GM23338 (cell line): ENCODE results near the gene ASZ1. TPM values are rescaled to one million over a fixed set of nuclear protein-coding genes. Genes with fewer than 3 reads are reported as not detected.
"Not testable (repeated sequence)": the region's sequence is repeated elsewhere in the genome, so short reads cannot be mapped to it uniquely, and the experiment has no call there.

Experiments used
- ATAC-seq: fragments of 200-7000 bp; cut with Tn5 transposase; 3 replicates; pipeline ENCODE4 v1.9.1; 2020
- DNase-seq: peaks from one replicate; pipeline ENCODE4 v3.0.0-alpha.2; 2015; ENCODE audit warnings: low spot score
- H2AFZ ChIP-seq: fragments of 200-600 bp; sonication (generic); 2 replicates; pipeline ENCODE4 v1.8.0; 2016; ENCODE audit warnings: antibody characterized with exemption, mild to moderate bottlenecking, moderate library complexity
- H3F3A ChIP-seq: fragments of 200-600 bp; sonication (generic); replicated peaks from 2 replicates; pipeline ENCODE4 v1.8.0; 2017; ENCODE audit warnings: antibody characterized with exemption, mixed run types, low read depth
- H3K27ac ChIP-seq: fragments of 200-600 bp; sonication (generic); 2 replicates; pipeline ENCODE4 v1.6.1; 2016; ENCODE audit warnings: low read depth
- H3K27me3 ChIP-seq: fragments of 200-600 bp; sonication (generic); 2 replicates; pipeline ENCODE4 v1.8.0; 2016; ENCODE audit warnings: mild to moderate bottlenecking, mixed run types, moderate library complexity; ENCODE audit not compliant: insufficient read depth
- H3K36me3 ChIP-seq: fragments of 200-600 bp; sonication (generic); 2 replicates; pipeline ENCODE4 v1.8.0; 2016; ENCODE audit warnings: mild to moderate bottlenecking; ENCODE audit not compliant: insufficient read depth
- H3K4me1 ChIP-seq: fragments of 200-600 bp; sonication (generic); 2 replicates; pipeline ENCODE4 v1.8.0; 2016; ENCODE audit warnings: mild to moderate bottlenecking, moderate library complexity; ENCODE audit not compliant: insufficient read depth
- H3K4me2 ChIP-seq: fragments of 200-600 bp; sonication (generic); 2 replicates; pipeline ENCODE4 v1.7.1; 2017; ENCODE audit warnings: mixed run types
- H3K4me3 ChIP-seq: fragments of 200-600 bp; sonication (generic); 2 replicates; pipeline ENCODE4 v1.6.1; 2016; ENCODE audit warnings: mixed run types
- H3K79me2 ChIP-seq: fragments of 200-600 bp; sonication (generic); replicated peaks from 2 replicates; pipeline ENCODE4 v1.8.0; 2017; ENCODE audit warnings: mild to moderate bottlenecking; ENCODE audit not compliant: insufficient read depth
- H3K9me2 ChIP-seq: fragments of 200-600 bp; sonication (generic); 2 replicates; pipeline ENCODE4 v1.8.0; 2017; ENCODE audit not compliant: insufficient read depth
- H4K20me1 ChIP-seq: fragments of 200-600 bp; sonication (generic); replicated peaks from 2 replicates; pipeline ENCODE4 v1.8.0; 2017; ENCODE audit warnings: mild to moderate bottlenecking; ENCODE audit not compliant: insufficient read depth
- H3K27ac Mint-ChIP-seq: 2 replicates; pipeline ENCODE4 v1.8.0; 2020; ENCODE audit warnings: inconsistent platforms, mild to moderate bottlenecking, moderate library complexity, mixed read lengths
- H3K27me3 Mint-ChIP-seq: 3 replicates; pipeline ENCODE4 v1.8.0; 2022; ENCODE audit warnings: low read depth, mild to moderate bottlenecking, moderate library complexity, mixed read lengths, inconsistent platforms; ENCODE audit not compliant: insufficient read depth, poor library complexity
- H3K36me3 Mint-ChIP-seq: 3 replicates; pipeline ENCODE4 v1.8.0; 2021; ENCODE audit warnings: low read depth, mild to moderate bottlenecking, inconsistent platforms, moderate library complexity, mixed read lengths
- H3K4me1 Mint-ChIP-seq: 3 replicates; pipeline ENCODE4 v1.8.0; 2020; ENCODE audit warnings: mild to moderate bottlenecking, inconsistent platforms, mixed read lengths
- H3K4me3 Mint-ChIP-seq: 3 replicates; pipeline ENCODE4 v1.8.0; 2021; ENCODE audit warnings: moderate library complexity, mild to moderate bottlenecking, inconsistent platforms, mixed read lengths
- H3K9me3 Mint-ChIP-seq: 3 replicates; pipeline ENCODE4 v1.8.0; 2020; ENCODE audit warnings: moderate library complexity, mild to moderate bottlenecking, inconsistent platforms, mixed read lengths
- CREB1 ChIP-seq: fragments of 250-450 bp; sonication (Bioruptor Pico); IDR thresholded peaks from 2 replicates; pipeline ENCODE4 v1.5.0; 2020; ENCODE audit warnings: low read depth, mild to moderate bottlenecking, moderate library complexity
- EZH2 ChIP-seq: fragments of 200-600 bp; sonication (generic); IDR thresholded peaks from one replicate; pipeline ENCODE4 v1.8.0; 2017; ENCODE audit warnings: antibody characterized with exemption, mild to moderate bottlenecking, low read depth; ENCODE audit not compliant: unreplicated experiment
- EZH2phosphoT487 ChIP-seq: fragments of 200-600 bp; sonication (generic); IDR thresholded peaks from one replicate; pipeline ENCODE4 v1.8.1; 2018; ENCODE audit warnings: antibody characterized with exemption; ENCODE audit not compliant: unreplicated experiment
- STAT1 ChIP-seq: IDR thresholded peaks from one replicate; pipeline ENCODE4 v1.6.1; 2016; ENCODE audit warnings: antibody characterized with exemption; ENCODE audit not compliant: unreplicated experiment
- ZNF462 ChIP-seq: fragments of 250-450 bp; sonication (Bioruptor Pico); IDR thresholded peaks from 2 replicates; pipeline ENCODE4 v1.5.0; 2020; ENCODE audit warnings: mild to moderate bottlenecking, moderate library complexity
- polyA plus RNA-seq: library from polyadenylated mRNA; unstranded; fragments of >200 nt; fragmentation: Nextera tagmentation; extraction: Ambion mirVana; gene quantifications from 2 replicates; pipeline ENCODE4 v1.2.1, GENCODE V29; 2016
- total RNA-seq: library from RNA; depleted of rRNA; stranded (reverse); fragments of >200 nt; shearing (Covaris generic); gene quantifications from 2 replicates; pipeline ENCODE4 v1.2.3, GENCODE V29; 2014

Gene ASZ1
- total and polyA plus RNA-seq, 2 experiments from 2014 or later = not detected

- TF ChIP-seq ZNF462 (CRISPR knock-in tag) = no peak
Observed at GRCh38 chr7:117424090-117424829, 3.0 kb downstream of the ASZ1 start (continued).

DNA sequence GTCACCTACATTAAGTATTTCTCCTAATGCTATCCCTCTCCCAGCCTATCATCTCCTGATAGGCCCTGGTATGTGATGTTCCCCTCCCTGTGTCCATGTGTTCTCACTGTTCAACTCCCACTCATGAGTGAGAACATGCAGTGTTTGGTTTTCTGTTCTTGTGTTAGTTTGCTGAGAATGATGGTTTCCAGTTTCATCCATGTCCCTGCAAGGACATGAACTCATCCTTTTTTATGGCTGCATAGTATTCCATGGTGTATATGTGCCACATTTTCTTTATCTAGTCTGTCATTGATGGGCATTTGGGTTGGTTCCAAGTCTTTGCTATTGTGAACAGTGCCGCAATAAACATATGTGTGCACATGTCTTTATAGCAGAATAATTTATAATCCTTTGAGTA is 12.7 kb downstream of the ASZ1 start:
- not testable (repeated sequence) for H3K27me3 Mint-ChIP-seq, H2AFZ ChIP-seq, H3K36me3 ChIP-seq, H3K9me2 ChIP-seq, H3K27ac ChIP-seq, H3K4me3 Mint-ChIP-seq, H3K4me1 Mint-ChIP-seq, H3K9me3 Mint-ChIP-seq, H3K27ac Mint-ChIP-seq, H3K4me1 ChIP-seq, DNase-seq, H3K36me3 Mint-ChIP-seq, H3K4me3 ChIP-seq, H3K27me3 ChIP-seq, H3F3A ChIP-seq, H4K20me1 ChIP-seq, H3K4me2 ChIP-seq, H3K79me2 ChIP-seq, ATAC-seq

GRCh38 chr7:117412946-117413559 is 14.2 kb downstream of the ASZ1 start:
- peaks cover 2% of the 10 kb centered on the region; the same call in 2 of the 3 replicates for H3K4me1 Mint-ChIP-seq
- no peak for DNase-seq
- no peak for ATAC-seq
- Histone ChIP-seq H3F3A (no peaks in the 10 kb centered on the region), H3K36me3 (no peaks in the 10 kb centered on the region), H3K4me1 (no peaks in the 10 kb centered on the region), H4K20me1 (no peaks in the 10 kb centered on the region), H3K27me3 (no peaks in the 10 kb centered on the region), H3K79me2 (no peaks in the 10 kb centered on the region), H3K27ac (no peak overlapping the region), H2AFZ (no peak overlapping the region), H3K4me2 (no peak overlapping the region), H3K4me3 (no peak overlapping the region), H3K9me2 (no peaks in the 10 kb centered on the region)
- no peaks in the 10 kb centered on the region for H3K27me3 Mint-ChIP-seq
- H3K27ac Mint-ChIP-seq = no peak overlapping the region
- H3K4me3 Mint-ChIP-seq = no peak overlapping the region
- no peaks in the 10 kb centered on the region for H3K9me3 Mint-ChIP-seq
- no peaks in the 10 kb centered on the region for H3K36me3 Mint-ChIP-seq
- TF ChIP-seq CREB1 (CRISPR knock-in tag) = no peak
- no peak for TF ChIP-seq EZH2
- no peak for TF ChIP-seq EZH2phosphoT487
- TF ChIP-seq STAT1 = no peak
